ENCODE results near the gene APOA1.

- no peak for TF ChIP-seq GATA3 (IDR thresholded peaks at IDR 0.05; ENCODE audit: low read depth, low read length)
- TF ChIP-seq GATA2 (IDR thresholded peaks at IDR 0.05; ENCODE audit: low read depth, low read length): no peak
Measured at GRCh38 chr11:116811194-116811593, 26.2 kb downstream of the APOA1 start.
